Neural cell (in vitro differentiated cells): ENCODE measurements around the gene FNBP1L.

ENCODE experiments used
- CTCF ChIP-seq: fragments of 450-650 bp; IDR thresholded peaks from 2 replicates; pipeline ENCODE4 v1.5.1; 2014; ENCODE audit warnings: antibody characterized with exemption, mild to moderate bottlenecking, moderate library complexity; ENCODE audit not compliant: poor library complexity, severe bottlenecking
- EZH2 ChIP-seq: fragments of 200-600, 300-800 bp; shearing (Covaris generic), sonication (generic); IDR thresholded peaks from 2 replicates; pipeline ENCODE4 v1.6.1; 2014; ENCODE audit warnings: antibody characterized with exemption, low read length, borderline replicate concordance, mild to moderate bottlenecking; ENCODE audit not compliant: insufficient read depth, poor library complexity, severe bottlenecking
- POLR2AphosphoS5 ChIP-seq: IDR thresholded peaks from 2 replicates; pipeline ENCODE4 v1.6.1; 2012
- REST ChIP-seq: IDR thresholded peaks from 2 replicates; pipeline ENCODE4 v1.6.1; 2012; ENCODE audit warnings: borderline replicate concordance
- TAF1 ChIP-seq: IDR thresholded peaks from 2 replicates; pipeline ENCODE4 v1.6.1; 2012; ENCODE audit warnings: low read depth

GRCh38 chr1:93489756-93490155 is 41.8 kb downstream of the FNBP1L start:
- TF ChIP-seq CTCF: no peak
- no peak for TF ChIP-seq REST
- TF ChIP-seq POLR2AphosphoS5: no peak
- TF ChIP-seq EZH2: no peak
- TF ChIP-seq TAF1: no peak
